ENCODE results near the gene MAPKAPK3. TPM values are rescaled to one million over a fixed set of nuclear protein-coding genes. Genes with fewer than 3 reads are reported as not detected.

Gene MAPKAPK3
- total RNA-seq: 5.9 and 8.2 TPM in 2 replicates

DNA sequence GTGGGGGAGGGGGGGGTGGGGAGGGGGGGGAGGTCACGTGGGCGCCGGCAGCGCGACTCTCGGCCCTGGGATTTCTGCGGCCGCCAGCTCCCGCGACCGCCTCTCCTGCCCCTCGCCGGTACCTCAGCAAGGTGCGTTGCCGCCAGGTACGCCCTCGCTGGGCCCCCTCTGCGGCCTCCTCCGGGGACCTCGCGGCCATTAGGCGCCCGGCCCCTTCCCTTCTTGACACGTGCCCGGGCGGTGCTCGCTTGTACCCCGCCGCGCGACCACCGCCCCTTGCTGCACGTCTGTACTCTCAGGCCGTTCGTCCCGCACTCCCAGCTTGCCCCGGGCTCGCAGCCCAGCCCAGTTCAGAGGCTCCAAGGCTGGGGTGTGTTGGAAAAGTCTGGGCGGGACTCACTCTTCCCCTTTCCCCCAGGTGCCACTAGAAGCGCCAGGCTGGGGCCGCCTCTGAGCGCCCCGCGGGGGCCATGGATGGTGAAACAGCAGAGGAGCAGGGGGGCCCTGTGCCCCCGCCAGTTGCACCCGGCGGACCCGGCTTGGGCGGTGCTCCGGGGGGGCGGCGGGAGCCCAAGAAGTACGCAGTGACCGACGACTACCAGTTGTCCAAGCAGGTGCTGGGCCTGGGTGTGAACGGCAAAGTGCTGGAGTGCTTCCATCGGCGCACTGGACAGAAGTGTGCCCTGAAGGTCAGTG, at the start of gene MAPKAPK3:
Gene MAPKAPK3, plus strand, starts transcription at position 56 of the 696 bp plus-strand sequence. Its CDS starts 415 bp downstream, at position 471.
- peak in 1 of 2 donors; percentile 12 for DNase-seq (ENCODE audit: low read depth in 2 of 2)

DNA sequence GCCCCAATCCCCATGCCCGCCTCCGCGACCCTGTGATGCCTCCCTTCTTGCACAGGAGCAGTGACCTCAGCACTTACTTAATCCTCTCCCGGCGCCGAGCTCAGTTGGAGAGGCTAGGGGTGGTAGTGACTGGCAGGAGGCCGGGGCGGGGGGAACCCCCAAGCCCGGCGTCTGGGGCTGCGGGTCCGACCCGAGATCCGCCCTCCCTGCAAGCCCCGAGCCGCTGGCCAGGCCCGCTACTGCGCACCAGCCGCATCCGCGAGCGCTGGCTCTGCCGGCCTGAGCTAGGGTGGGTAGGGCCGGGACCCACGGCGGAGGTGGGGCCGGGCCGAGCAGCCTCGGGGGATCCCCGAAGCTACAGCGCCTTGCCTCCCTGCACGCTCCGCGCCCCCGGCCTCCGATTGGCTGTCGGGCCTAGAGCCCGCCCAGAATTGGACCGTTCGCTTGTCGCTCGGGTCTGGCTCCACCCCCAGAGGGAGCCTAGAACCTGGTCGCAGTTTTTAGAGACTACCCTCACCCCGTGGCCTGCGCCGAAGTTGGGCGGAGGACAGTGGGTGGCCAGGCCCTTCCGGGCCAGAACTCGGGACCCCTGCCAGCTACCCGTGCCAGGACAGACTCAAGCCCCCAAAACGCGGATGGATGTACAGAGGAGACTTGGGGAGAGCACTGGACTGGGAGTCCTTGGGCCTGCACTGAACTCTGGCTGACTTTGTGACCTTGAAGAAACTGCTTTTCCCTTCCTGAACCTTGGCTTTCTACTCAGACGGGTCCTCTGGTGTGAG, 49.4 kb upstream of the MAPKAPK3 start, which contains the start of gene C3orf18:
Gene C3orf18, minus strand, starts transcription at position 362 of the 782 bp plus-strand sequence. CDS start 2,048 bp downstream, outside the sequence.
- peak; percentile 45 to 84 for DNase-seq (ENCODE audit: low read depth in 2 of 2)

DNA sequence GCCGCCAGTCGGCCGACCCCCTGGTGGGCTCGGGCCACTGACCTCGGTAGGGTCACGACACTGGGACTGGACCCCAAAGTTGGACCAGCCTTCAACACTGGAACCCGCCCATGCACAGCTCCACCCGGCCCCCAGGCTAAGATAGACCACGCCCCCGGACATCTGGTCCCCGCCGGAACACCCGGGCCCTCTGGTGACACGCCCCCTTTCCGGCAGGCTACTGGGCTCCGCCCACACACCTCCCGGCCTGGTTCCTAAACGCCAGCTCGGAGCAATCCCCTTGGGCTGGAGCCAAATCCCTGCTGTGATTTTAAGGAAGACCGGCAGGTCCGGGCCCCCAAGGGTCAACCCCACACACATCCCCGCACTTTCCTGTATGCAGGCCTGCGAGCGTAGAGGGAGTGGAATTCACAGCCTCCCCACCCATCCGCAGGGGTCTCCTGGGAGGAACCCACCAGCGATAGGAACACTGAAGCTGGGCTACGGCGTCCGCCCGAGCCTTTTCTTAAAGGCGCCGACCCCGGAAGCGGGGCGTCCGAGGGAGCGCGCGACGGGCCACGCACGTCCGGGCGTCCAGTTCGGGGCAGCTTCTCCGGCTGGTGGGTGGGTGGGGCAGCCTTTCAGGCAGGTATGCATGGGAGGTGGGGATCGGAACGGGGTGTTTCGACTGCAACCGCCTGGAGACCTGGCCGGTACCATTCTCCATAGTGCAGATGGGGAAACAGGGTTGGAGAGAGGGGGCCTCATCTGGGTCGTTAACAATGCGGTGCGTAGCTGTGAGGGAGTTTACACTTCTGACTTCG, 47.8 kb upstream of the MAPKAPK3 start, which contains the start of gene HEMK1:
Gene HEMK1, plus strand, starts transcription at position 576 of the 803 bp plus-strand sequence. CDS start 1,583 bp downstream, outside the sequence.
- peak; percentile 85 to 86 for DNase-seq (ENCODE audit: low read depth in 2 of 2)

DNA sequence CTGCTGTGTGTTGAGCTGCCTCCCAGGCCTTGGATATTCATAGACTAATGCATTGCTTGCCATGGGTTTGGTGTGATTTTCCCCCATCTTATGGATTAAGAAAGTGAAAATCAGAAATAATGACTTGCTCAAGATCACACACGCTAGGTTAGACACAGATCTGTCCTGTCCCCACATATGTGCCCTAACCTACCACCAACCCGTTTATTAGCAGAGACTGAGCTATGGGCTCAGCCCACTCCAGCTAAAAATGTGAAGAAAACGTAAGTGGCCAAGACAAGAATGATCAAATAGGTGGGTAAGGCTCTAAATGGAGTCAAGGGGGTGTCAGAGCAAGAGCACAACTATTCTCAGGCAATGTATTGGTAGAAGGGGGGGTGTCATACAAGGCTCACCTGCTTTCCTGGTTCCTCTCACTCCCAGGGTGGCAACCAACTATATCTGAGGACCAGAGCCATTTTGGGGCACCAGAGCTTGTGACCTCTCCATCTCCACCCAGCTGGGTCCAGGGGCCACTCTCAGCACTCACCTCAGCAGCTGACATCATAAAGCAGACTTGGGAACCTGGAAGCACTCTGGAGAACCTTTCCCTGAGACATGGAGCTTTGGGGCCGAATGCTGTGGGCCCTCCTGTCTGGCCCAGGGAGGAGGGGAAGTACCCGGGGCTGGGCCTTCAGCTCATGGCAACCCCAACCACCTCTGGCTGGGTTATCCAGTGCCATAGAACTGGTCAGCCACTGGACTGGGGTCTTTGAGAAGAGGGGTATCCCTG, 46.3 kb upstream of the MAPKAPK3 start:
- no peak for DNase-seq (ENCODE audit: low read depth in 2 of 2)

DNA sequence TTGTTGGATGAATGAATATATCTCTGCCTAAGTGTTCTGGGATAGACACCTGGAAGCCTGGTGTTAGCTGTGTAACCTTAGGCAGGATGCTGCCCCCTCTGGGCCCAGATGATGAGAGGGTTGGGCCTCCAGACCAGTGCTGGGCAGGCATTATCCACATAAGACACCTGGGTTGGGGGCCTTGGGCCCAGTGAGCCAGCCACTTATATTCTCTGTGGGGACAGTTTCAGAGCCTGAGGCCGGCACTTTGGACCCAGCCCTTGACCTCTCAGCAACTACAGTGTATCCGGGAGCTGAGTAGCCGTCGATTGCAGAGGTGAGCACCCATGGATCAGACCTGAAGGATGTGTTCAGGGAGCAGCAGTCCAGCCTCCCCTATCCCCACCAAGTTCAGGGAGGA, 45.5 kb upstream of the MAPKAPK3 start:
- no peak for DNase-seq (ENCODE audit: low read depth in 2 of 2)

GRCh38 chr3:50572158-50572557, 44.8 kb upstream of the MAPKAPK3 start:
- DNase-seq (ENCODE audit: low read depth in 2 of 2): peak; percentile 45 to 69

DNA sequence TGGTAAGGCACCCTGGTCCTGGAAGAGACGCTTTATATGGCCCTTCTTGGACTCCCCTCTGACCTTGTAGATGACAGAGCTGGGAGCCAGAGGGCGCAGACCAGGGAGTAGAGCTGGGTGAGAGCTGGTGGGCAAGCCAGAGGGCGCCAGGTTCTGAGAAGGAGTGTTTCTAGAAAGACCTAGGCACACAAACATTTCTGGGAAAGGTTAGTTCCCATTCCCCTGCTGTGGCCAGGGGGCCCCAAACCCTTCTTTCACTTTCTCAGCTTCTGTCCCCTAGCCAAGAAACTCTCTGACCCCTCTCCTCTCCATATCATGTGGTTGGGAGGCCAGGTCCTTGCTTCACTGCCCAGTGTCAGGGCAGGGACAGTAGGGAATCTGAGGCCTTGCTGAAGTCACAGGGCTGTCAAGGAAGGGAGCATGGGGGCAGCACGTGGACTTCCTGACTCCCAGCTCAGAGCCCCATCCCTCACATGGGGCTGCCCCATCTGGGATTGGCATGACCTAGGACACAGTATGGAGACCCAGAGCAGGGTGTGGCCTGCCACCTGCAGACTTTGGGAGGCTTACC, 44.1 kb upstream of the MAPKAPK3 start:
- DNase-seq (ENCODE audit: low read depth in 2 of 2): no peak

DNA sequence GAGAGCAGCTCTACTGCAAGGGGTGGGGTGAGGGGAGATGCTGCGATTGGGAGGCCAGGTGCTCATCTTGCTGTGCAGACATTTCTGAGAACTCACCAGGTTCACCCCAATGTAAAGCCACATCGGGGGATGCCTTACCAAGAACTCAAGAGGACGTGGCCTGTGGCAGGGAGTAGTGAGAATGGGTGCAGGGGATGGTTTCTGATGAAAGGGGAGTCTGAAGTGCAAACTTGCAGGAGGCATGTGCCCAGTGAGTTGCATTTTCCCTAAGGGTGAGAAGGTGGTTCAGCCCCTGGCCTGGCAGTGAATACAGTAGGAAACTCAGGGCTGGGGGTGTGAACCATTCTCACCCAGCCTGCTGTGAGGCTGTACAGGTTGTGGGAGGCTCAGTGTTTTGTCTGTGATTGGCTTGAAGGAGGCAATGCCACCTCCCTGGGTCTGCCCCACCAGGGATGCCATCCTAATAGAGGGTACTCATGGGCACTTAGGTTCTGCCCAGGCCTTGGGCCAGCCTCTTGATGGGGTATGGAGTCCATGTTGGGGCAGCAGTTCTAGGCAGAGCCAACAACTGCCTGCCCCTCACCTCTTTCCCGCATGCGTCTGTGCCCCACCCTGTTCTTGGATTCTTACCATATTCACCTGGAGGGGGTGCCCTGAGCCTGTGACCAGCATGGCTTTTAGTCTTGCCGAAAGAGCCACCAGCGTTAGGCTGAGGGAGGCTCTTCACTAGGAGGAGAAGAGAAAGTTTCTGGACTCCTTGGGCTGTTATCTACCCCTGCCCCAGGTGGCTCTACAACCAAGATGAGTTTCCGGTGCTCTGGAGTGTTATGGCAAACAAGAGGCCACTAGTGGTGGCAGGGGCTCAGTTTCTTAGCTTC, 43.1 kb upstream of the MAPKAPK3 start:
- DNase-seq (ENCODE audit: low read depth in 2 of 2): no peak

DNA sequence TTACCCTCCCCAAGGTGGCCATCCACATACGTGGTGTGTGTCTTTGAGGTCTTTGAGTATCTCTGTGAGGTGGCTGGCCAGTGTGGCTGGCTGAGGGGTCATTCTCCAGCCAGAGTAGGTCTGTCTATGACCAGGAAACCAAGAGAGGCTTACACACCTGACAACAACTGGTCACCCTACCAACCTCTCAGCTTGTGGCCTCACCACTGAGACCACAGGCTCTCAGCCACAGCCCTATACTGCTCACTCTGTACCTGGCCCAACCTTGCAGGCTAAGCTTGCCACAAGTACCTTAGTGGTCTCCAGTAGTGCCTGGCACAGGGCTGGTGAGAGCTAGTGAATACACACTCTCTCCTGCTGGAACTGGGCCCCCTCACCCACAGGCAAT, 42.5 kb upstream of the MAPKAPK3 start:
- no peak for DNase-seq (ENCODE audit: low read depth in 2 of 2)

- no peak for DNase-seq (ENCODE audit: low read depth in 2 of 2)
Observed at GRCh38 chr3:50575372-50575771, 41.6 kb upstream of the MAPKAPK3 start.

GRCh38 chr3:50577348-50577747, 39.6 kb upstream of the MAPKAPK3 start:
- DNase-seq (ENCODE audit: low read depth in 2 of 2): no peak

GRCh38 chr3:50580683-50581458, 36.1 kb upstream of the MAPKAPK3 start:
- DNase-seq (ENCODE audit: low read depth in 2 of 2): no peak

- no peak for DNase-seq (ENCODE audit: low read depth in 2 of 2)
Observed at GRCh38 chr3:50581459-50581842, 35.5 kb upstream of the MAPKAPK3 start.

DNA sequence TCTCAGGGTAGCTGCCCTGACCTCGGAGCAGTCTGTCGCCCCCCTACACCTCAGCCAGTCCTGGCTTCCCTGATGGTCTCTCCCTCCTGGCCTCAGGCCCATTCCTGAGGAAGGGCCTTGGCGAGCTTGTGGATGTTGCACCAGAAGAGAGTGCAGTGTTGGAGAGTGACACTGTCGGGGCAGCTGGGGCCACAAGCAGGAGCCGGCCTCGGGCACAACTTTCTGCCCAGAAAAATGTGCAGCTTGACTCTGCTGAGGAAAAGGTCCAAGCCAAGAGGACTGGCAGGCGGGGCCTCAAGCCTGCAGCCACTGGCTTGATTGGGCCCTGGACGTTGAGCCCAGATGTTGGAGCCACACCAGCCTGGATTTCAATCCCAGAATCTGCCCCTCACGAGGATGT, 34.9 kb upstream of the MAPKAPK3 start:
- no peak for DNase-seq (ENCODE audit: low read depth in 2 of 2)

DNA sequence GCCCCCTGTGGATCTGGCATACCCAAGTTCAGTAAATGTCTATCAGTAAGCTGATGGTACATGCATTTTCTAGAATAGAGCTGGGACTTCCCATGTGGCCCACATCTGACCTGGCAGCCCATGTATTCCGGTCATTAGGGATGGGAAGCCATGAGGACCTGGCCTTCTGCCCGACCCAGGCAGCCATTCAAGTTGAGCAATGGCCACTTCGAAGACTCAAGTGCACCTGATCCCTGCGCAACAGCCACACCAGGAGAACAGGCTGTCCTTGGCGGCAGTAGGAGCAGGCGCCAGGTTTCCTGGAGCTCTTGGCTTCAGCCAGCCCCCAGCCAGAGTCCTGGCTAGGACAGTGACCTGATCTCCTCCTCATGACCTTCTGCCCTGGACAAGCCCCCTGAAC, 33.1 kb upstream of the MAPKAPK3 start:
- no peak for DNase-seq (ENCODE audit: low read depth in 2 of 2)

DNA sequence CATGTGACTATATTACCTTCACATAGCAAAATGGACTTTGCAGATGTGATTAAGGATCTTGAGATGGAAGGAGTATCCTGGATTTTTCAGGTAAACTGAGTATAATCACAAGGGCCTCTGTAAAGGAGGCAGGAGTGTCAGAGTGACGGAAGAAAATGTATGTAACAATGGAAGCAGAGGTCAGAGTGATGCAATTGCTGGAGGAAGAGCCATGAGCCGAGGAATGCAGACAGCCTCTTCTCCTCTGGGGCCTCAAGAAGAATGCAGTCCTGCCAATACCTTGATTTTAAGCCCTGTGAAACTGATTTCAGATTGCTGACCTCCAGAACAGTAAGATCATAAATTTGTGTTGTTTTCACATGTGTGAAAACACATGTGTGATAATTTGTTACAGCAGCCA, 32.6 kb upstream of the MAPKAPK3 start:
- no peak for DNase-seq (ENCODE audit: low read depth in 2 of 2)

DNA sequence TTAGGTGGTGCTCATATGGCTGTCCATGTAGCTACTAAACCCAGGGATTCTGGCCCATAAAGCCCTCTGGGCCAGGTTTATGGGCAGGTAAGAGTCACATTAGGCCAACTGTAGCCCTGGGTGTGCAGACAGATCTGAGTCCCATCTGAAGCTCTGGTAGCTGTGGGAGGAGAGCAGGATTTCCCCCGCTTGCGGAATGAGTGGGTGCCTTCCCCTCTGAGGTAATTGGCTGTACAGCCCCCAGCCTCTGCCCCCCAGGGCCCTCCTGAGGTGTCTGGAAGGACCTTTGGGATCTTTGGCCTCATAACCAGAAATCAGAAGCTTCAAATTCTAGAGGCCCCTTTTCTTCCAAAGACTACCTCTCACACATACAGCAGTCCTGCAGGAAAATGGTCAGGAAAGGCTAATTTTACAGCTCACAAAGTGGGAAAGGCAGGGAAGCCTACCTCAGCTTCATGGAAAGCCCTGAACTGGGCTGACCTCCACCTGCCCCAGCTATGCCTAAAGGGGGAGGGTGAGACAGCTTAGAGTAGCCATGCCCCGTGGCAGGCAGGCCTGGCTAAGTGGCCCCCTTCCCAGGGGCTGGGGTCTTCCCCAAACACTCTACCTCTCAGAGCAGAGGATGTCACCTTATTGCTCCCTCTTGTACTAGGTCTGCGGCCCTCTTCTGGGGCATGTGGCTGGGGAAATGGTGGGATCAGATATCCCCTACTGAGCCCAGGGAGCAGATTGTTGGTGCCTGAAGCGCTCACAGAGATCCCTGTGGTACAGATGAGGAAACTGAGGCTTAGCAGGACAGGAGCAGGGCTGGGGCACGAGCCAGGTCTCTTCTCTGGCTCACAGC, 30.8 kb upstream of the MAPKAPK3 start:
- DNase-seq (ENCODE audit: low read depth in 2 of 2): no peak

- DNase-seq (ENCODE audit: low read depth in 2 of 2): no peak
Observed at GRCh38 chr3:50586763-50587070, 30.2 kb upstream of the MAPKAPK3 start.

Data from dermis microvascular lymphatic vessel endothelial cell (primary cell).